NCI-H2196 treated with DMSO at 0.1 percent for 48 hours (cell line): ENCODE measurements around the gene NDUFA12.

Experiments used
- DNase-seq: peaks from one replicate; lab custom pipeline; 2025; ENCODE audit not compliant: unreplicated experiment; lab: John Stamatoyannopoulos, UW

NDUFA12 gene

DNA sequence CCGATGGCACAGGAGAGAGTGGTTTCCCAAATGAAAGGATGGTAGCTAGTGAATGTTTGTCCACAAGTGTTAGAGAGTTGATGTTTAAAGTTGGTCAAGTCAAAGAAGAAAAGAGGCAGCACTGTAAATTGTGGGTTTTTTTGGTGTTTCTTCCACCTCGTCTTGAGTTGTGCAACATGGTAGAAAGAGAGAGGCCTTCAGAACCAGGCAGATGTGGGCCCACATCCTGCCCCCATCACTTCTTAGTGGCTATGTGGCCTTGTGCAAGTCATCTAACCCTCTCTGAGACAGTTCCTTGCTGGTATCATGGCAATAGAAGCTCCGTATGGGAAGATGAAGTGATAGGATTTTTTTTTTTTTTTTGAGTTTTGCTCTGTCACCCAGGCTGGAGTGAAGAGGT lies 60.8 kb downstream of the NDUFA12 start:
- no peak for DNase-seq

GRCh38 chr12:94941440-94941862 lies 62.0 kb downstream of the NDUFA12 start:
- no peak for DNase-seq

DNA sequence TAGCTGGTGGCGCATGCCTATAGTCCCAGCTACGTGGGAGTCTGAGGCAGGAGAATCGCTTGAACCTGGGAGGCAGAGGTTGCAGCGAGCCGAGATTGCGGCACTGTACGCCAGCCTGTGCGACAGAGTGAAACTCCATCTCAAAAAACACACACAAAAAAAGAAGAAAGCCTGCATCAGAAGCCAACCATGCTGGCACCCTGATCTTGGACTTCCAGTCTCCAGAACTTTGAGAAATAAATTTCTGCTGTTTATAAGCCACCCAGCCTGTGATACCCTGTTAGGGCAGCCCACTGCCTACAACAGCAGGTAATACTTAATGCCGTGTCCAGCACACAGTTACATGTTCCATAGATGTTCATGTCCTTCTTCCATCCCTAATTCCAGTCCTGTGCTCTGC lies 62.7 kb downstream of the NDUFA12 start:
- no peak for DNase-seq

GRCh38 chr12:94938583-94938982 lies 64.9 kb downstream of the NDUFA12 start:
- no peak for DNase-seq

GRCh38 chr12:94930772-94931171 lies 72.7 kb downstream of the NDUFA12 start:
- DNase-seq = no peak

DNA sequence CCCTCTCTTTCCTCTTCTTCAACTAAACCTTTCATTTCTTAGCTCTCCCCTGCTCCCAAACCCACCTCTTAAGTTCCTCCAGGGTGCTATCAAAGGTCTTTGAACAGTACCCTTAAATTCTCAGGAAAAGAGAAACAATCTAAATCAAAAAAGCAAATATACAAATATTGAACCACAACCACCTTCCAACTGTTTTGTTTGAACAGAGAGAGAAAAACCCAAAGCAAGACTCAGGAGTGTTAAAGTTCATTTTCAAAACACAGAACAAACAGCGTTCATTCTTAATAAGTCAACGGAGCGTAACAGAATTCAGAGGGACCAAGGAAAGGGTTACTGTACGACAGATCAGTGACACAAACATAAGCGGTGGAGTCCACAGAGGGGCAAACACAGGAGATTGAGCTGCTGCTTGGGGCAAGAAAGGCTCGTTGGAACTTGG lies 73.3 kb downstream of the NDUFA12 start:
- DNase-seq = no peak

DNA sequence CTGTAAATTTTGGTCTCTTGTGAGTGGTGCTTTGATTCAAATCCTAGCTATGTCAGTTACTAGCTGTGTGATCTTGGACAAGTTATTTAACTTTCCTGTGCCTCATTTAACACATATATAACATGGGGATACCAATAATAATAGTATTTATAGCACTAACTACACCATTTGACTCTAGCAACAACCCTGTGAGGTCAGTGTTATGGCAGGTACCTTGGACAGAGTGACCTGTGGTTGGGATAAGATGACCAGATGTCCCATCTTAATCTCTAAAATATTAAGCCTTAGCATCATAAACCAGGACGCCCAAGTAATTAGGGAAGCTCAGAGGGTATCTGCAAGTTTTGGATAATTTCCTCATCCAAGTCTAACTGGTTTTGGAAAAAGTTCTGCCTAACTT lies 73.7 kb downstream of the NDUFA12 start:
- DNase-seq = no peak

GRCh38 chr12:94925729-94926128 lies 77.8 kb downstream of the NDUFA12 start:
- no peak for DNase-seq

- no peak for DNase-seq
Measured at GRCh38 chr12:94925206-94925605, 78.3 kb downstream of the NDUFA12 start.

- DNase-seq = no peak
Measured at GRCh38 chr12:94922561-94922960, 80.9 kb downstream of the NDUFA12 start.
